ENCODE measurements around the gene COMMD6. TPM values are rescaled to one million over a fixed set of nuclear protein-coding genes. Genes with fewer than 3 reads are reported as not detected.
A peak's percentile ranks its signal among the peaks of the same experiment; 100 is the strongest.

Gene COMMD6
- total and polyA plus RNA-seq, 9 of the 15 experiments (the other 6 are each of a cell fraction or from before 2014, with no cell fraction given) = 32.6 to 116 (median 65.0) TPM

DNA sequence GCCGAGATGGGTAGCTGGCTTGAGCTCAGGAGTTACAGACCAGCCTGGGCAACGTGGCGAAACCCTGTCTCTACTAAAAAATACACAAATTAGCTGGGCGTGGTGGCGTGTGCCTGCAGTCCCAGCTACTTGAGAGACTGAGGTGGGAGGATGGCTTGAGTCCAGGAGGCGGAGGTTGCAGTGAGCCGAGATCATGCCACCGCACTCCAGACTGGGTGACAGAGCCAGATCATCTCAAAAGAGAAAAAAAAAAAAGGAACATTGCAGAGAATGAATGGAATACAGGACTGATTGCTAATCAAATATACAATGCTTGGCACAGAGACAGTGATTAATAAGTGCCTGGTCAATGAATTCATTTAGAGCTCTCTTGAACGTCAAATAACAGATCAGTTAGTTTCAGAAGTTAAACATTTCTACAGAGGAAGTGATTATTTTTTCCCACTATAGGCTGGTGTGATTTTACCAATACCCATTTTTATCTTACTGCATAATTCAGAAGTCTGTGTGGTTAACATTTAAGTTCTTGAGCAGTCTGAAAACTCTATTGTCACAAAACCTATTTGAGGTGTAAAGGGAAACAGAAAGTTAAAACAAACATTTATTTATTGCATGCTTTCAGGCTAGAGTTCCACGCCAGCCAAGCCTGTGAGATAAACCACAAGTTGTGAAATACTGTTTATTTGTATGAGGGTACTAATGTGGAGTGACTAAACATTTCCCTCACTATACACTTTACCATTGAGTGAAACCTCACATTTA is 48.0 kb downstream of the COMMD6 start (continued):
- TF ChIP-seq, protein P1, sequence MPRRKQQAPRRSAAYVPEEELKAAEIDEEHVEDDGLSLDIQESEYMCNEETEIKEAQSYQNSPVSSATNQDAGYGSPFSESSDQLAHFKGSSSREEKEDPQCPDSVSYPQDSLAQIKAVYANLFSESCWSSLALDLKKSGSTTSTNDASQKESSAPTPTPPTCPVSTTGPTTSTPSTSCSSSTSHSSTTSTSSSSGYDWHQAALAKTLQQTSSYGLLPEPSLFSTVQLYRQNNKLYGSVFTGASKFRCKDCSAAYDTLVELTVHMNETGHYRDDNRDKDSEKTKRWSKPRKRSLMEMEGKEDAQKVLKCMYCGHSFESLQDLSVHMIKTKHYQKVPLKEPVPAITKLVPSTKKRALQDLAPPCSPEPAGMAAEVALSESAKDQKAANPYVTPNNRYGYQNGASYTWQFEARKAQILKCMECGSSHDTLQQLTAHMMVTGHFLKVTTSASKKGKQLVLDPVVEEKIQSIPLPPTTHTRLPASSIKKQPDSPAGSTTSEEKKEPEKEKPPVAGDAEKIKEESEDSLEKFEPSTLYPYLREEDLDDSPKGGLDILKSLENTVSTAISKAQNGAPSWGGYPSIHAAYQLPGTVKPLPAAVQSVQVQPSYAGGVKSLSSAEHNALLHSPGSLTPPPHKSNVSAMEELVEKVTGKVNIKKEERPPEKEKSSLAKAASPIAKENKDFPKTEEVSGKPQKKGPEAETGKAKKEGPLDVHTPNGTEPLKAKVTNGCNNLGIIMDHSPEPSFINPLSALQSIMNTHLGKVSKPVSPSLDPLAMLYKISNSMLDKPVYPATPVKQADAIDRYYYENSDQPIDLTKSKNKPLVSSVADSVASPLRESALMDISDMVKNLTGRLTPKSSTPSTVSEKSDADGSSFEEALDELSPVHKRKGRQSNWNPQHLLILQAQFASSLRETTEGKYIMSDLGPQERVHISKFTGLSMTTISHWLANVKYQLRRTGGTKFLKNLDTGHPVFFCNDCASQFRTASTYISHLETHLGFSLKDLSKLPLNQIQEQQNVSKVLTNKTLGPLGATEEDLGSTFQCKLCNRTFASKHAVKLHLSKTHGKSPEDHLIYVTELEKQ (CRISPR knock-in tag; IDR thresholded peaks at IDR 0.05) = no peak
- TF ChIP-seq ZNF174 (CRISPR knock-in tag; IDR thresholded peaks at IDR 0.05) = no peak

GRCh38 chr13:75486146-75487062 is 51.2 kb downstream of the COMMD6 start:
- Histone ChIP-seq H3K79me2 (ENCODE audit: control insufficient read depth, insufficient read depth, low read length) (peaks cover under 1% of the 10 kb centered on the region; the same call in 1 of the 3 replicates), H3K9ac (ENCODE audit: insufficient read depth in 1 of 2, low read depth in 2 of 2, low read length in 2 of 2) (no peak overlapping the region), H3K36me3 (ENCODE audit: control insufficient read depth, insufficient read depth, low read length) (no peaks in the 10 kb centered on the region), H3K4me1 (replicated peaks in 1 of 2; ENCODE audit: control insufficient read depth in 2 of 2, insufficient read depth in 2 of 2, low read length in 2 of 2) (peaks cover 0 to 11% of the 10 kb centered on the region in 2 experiments; a peak in 2 of 5 replicates), H3K4me3 (no peak overlapping the region), H3K4me2 (ENCODE audit: insufficient read depth, low read length) (no peak overlapping the region), H3K9me3 (replicated peaks; ENCODE audit: control insufficient read depth, insufficient read depth, low read depth, low read length) (no peaks in the 10 kb centered on the region), H4K20me1 (replicated peaks; ENCODE audit: control insufficient read depth, insufficient read depth, low read length) (no peaks in the 10 kb centered on the region), H3K9me1 (ENCODE audit: control insufficient read depth, insufficient read depth, low read length) (no peaks in the 10 kb centered on the region), H3K27me3 (ENCODE audit: control insufficient read depth in 2 of 2, insufficient read depth in 2 of 2, low read length in 2 of 2) (no peaks in the 10 kb centered on the region), H3K27ac (ENCODE audit: extremely low read depth, low read depth, low read length) (no peak overlapping the region), H2AFZ (ENCODE audit: low read depth, low read length) (no peak overlapping the region)
- CTCF ChIA-PET (ENCODE audit: low intra/inter-chr PET ratio) = no interaction called here
- ATAC-seq (0 out of 3 replicates have a peak, but pooled peaks have one; percentile 12), DNase-seq (ENCODE audit: extremely low read depth in 1 of 4, low spot score in 3 of 4) (peak in 1 of 4 experiments; percentile 17), FAIRE-seq (peak; percentile 42)
- in situ Hi-C loops (cut with MboI) = no loop called here
- 4% methylated on average over 4 of the region's 5 CpGs for WGBS (ENCODE audit: insufficient coverage, low coverage, missing lambda C conversion rate)
- BruUV-seq (replicated peaks) = no TSS peak
- POLR2A ChIA-PET = interaction anchor here (0.5 kb wide), 1 partner anchor 21 kb away, joined by 3 read pairs; no protein-coding TSS in a partner anchor
- intact Hi-C loops (cut with micrococcal nuclease) = loop anchor here (10.0 kb wide), 1 partner anchor 178 kb away; no protein-coding TSS in a partner anchor
- TF ChIP-seq SMARCA5 (IDR thresholded peaks at IDR 0.05) (no peak), ETS2 (tag; IDR thresholded peaks at IDR 0.05; ENCODE audit: borderline replicate concordance, poor library complexity, severe bottlenecking) (no peak), ZC3H11A (IDR thresholded peaks at IDR 0.05; ENCODE audit: low read depth, low read length) (no peak), CCAR2 (IDR thresholded peaks at IDR 0.05; ENCODE audit: low read depth, low read length) (no peak), ETV5 (CRISPR knock-in tag; IDR thresholded peaks at IDR 0.05; ENCODE audit: low read depth) (no peak), MLX (CRISPR knock-in tag; conservative IDR thresholded peaks at IDR 0.05) (no peak), ZNF23 (CRISPR knock-in tag; IDR thresholded peaks at IDR 0.05) (no peak), ARID2 (IDR thresholded peaks at IDR 0.05) (no peak), SMARCB1 (IDR thresholded peaks at IDR 0.05; ENCODE audit: insufficient read length, low read depth) (no peak), HEY1 (CRISPR knock-in tag; IDR thresholded peaks at IDR 0.05; ENCODE audit: borderline replicate concordance) (no peak), MTF1 (CRISPR knock-in tag; IDR thresholded peaks at IDR 0.05; ENCODE audit: borderline replicate concordance) (no peak), ZNF3 (CRISPR knock-in tag; IDR thresholded peaks at IDR 0.05) (no peak), RFX7 (CRISPR knock-in tag; IDR thresholded peaks at IDR 0.05) (no peak)

Measured in K562 (cell line).